ENCODE measurements around the gene ZNF561. TPM values are rescaled to one million over a fixed set of nuclear protein-coding genes. Genes with fewer than 3 reads are reported as not detected.

Gene ZNF561
- total and polyA plus RNA-seq, 9 of the 15 experiments (the other 6 are each of a cell fraction or from before 2014, with no cell fraction given): 13.9 to 34.9 (median 23.6) TPM

DNA sequence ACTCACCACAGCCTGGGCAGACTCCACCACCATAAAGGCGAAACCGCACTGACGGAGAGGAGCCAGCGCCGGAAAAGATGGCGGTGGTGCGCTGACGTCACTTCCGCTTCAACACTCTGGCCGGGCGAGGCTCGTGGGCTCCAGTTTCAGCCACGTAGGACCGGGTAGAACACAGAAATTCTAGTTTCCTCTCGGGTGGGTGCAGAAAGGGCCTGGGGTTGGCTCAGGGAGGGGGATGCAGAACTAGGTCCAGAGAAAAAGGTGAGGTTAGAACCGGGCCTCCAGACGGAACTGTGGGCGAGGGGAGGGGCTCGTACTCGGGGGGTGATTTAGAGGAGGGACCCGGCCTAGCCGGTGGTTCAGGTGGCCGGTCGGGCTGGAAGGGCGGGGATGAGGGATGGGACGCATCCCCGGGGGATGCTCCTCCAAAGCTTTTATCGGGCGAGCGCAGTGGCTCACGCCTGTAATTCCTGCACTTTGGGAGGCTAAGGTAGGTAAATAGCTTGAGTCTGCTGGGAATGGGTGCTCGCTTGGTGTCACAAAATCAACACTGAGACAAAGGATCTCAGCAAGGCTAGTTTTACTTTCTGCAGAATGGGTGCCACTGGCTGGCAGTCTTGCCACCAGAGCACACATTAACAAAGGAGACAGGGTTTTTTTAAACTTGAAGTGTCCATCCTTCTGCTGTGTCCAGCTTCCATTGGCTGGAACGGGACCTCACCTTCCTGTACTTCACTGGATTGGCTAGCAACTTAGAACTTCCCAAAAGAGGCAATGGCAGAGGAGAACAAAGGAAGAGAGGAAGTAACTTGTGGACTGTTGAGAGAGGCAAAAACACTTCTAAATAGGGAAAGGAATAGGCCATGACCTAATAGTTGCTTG is at the start of gene ZNF561 (continued):
- TF ChIP-seq AFF4 (CRISPR knock-in tag; IDR thresholded peaks at IDR 0.05) (no peak), OTX1 (CRISPR knock-in tag; IDR thresholded peaks at IDR 0.05) (0 out of 2 replicates have a peak, but pooled peaks have one; percentile 83), ZBED1 (IDR thresholded peaks at IDR 0.05) (0 out of 2 replicates have a peak, but pooled peaks have one; percentile 28), POLR2H (tag; IDR thresholded peaks at IDR 0.05; ENCODE audit: low read depth) (peak; percentile 48), ZNF717 (CRISPR knock-in tag; IDR thresholded peaks at IDR 0.05) (no peak), NR2F6 (CRISPR knock-in tag; IDR thresholded peaks at IDR 0.05) (no peak), NCOA4 (IDR thresholded peaks at IDR 0.05; ENCODE audit: partially characterized antibody) (no peak), HSF4 (CRISPR knock-in tag; IDR thresholded peaks at IDR 0.05; ENCODE audit: borderline replicate concordance) (no peak), SIX5 (IDR thresholded peaks at IDR 0.05; ENCODE audit: borderline replicate concordance in 1 of 2, insufficient read depth in 1 of 2, low read depth in 1 of 2, low read length in 2 of 2) (peak; percentile 31 to 40; a peak in 2 of 4 replicates), DEAF1 (CRISPR knock-in tag; IDR thresholded peaks at IDR 0.05) (no peak), JUN (IDR thresholded peaks at IDR 0.05; ENCODE audit: borderline replicate concordance, low read depth, low read length) (peak; percentile 56; the same call in 1 of the 2 replicates), JUN (CRISPR knock-in tag; IDR thresholded peaks at IDR 0.05; ENCODE audit: borderline replicate concordance) (0 out of 2 replicates have a peak, but pooled peaks have one; percentile 58), ZNF24 (IDR thresholded peaks at IDR 0.05) (no peak; the same call in 1 of the 2 replicates), XRCC4 (IDR thresholded peaks at IDR 0.05; ENCODE audit: extremely low read depth, insufficient read depth, insufficient read length) (no peak), ZNF23 (CRISPR knock-in tag; IDR thresholded peaks at IDR 0.05) (no peak), ERF (CRISPR knock-in tag; IDR thresholded peaks at IDR 0.05) (peak; percentile 16; the same call in 1 of the 2 replicates), CBX3 (IDR thresholded peaks at IDR 0.05; ENCODE audit: borderline replicate concordance in 1 of 2, low read length in 2 of 2) (peak in 1 of 2 experiments; percentile 82; a peak in 1 of 3 replicates)
- TF ChIP-seq, protein P1, sequence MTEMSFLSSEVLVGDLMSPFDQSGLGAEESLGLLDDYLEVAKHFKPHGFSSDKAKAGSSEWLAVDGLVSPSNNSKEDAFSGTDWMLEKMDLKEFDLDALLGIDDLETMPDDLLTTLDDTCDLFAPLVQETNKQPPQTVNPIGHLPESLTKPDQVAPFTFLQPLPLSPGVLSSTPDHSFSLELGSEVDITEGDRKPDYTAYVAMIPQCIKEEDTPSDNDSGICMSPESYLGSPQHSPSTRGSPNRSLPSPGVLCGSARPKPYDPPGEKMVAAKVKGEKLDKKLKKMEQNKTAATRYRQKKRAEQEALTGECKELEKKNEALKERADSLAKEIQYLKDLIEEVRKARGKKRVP (CRISPR knock-in tag; IDR thresholded peaks at IDR 0.05): no peak
- TF ChIP-seq, protein P2, sequence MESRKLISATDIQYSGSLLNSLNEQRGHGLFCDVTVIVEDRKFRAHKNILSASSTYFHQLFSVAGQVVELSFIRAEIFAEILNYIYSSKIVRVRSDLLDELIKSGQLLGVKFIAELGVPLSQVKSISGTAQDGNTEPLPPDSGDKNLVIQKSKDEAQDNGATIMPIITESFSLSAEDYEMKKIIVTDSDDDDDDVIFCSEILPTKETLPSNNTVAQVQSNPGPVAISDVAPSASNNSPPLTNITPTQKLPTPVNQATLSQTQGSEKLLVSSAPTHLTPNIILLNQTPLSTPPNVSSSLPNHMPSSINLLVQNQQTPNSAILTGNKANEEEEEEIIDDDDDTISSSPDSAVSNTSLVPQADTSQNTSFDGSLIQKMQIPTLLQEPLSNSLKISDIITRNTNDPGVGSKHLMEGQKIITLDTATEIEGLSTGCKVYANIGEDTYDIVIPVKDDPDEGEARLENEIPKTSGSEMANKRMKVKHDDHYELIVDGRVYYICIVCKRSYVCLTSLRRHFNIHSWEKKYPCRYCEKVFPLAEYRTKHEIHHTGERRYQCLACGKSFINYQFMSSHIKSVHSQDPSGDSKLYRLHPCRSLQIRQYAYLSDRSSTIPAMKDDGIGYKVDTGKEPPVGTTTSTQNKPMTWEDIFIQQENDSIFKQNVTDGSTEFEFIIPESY (CRISPR knock-in tag; IDR thresholded peaks at IDR 0.05): no peak

All from K562 (cell line).